HEK293 (cell line): Measurements from ENCODE around the gene SMURF1.
"Not testable (repeated sequence)": the region's sequence is repeated elsewhere in the genome, so short reads cannot be mapped to it uniquely, and the experiment has no call there.

ENCODE experiments used
- CTCF ChIA-PET: fragments of 350-600 bp; formaldehyde crosslinking; extraction: SDS; loops from one replicate; lab custom pipeline; 2021; ENCODE audit warnings: antibody characterized with exemption; lab: Yijun Ruan, JAX
- POLR2A ChIA-PET: fragments of 300-600 bp; formaldehyde crosslinking; extraction: SDS; loops from one replicate; lab custom pipeline; 2020; ENCODE audit warnings: antibody characterized with exemption, inconsistent platforms; lab: Yijun Ruan, JAX
- H3K27ac ChIP-seq: fragments of 200-500 bp; sonication (Bioruptor generic); 2 replicates; pipeline ENCODE4 v1.5.1; 2014; ENCODE audit warnings: low read depth, low read length, control low read depth, inconsistent platforms; ENCODE audit errors: extremely low read depth
- H3K36me3 ChIP-seq, 2 experiments: fragments of 200-500 bp in 1 of 2; sonication (Bioruptor generic) in 1 of 2; 1 replicate in 1 of 2; 2 replicates in 1 of 2; pipeline ENCODE4 v1.5.1; 2014 to 2017; ENCODE audit warnings: inconsistent platforms in 2 of 2, low read length in 2 of 2; ENCODE audit not compliant: control insufficient read depth in 2 of 2, insufficient read depth in 1 of 2
- H3K4me1 ChIP-seq: fragments of 200-500 bp; sonication (Bioruptor generic); 2 replicates; pipeline ENCODE4 v1.5.1; 2014; ENCODE audit warnings: mild to moderate bottlenecking, low read length, inconsistent platforms; ENCODE audit not compliant: control insufficient read depth, insufficient read depth
- H3K4me3 ChIP-seq: 2 replicates; pipeline ENCODE4 v1.5.1; 2011; ENCODE audit warnings: low read depth, mild to moderate bottlenecking, control low read depth, low read length, moderate library complexity
- H3K9me3 ChIP-seq: fragments of 200-500 bp; sonication (Bioruptor generic); 2 replicates; pipeline ENCODE4 v1.5.1; 2014; ENCODE audit warnings: low read depth, low read length, inconsistent platforms; ENCODE audit not compliant: control insufficient read depth, insufficient read depth
- HOXA7 ChIP-seq: sonication (generic); formaldehyde crosslinking; IDR thresholded peaks from 2 replicates; pipeline ENCODE4 v1.8.1; 2022; ENCODE audit warnings: missing genetic modification reagents, borderline replicate concordance
- MZF1 ChIP-seq: fragments of 450-650 bp; formaldehyde crosslinking; IDR thresholded peaks from 2 replicates; pipeline ENCODE4 v1.5.1; 2017; ENCODE audit warnings: missing biosample characterization, missing genetic modification characterization, borderline replicate concordance
- PBX3 ChIP-seq: sonication (generic); formaldehyde crosslinking; IDR thresholded peaks from 2 replicates; pipeline ENCODE4 v1.8.1; 2022; ENCODE audit warnings: mild to moderate bottlenecking, moderate library complexity, missing genetic modification reagents
- WT1 ChIP-seq: fragments of 450-650 bp; formaldehyde crosslinking; IDR thresholded peaks from 2 replicates; pipeline ENCODE4 v1.5.1; 2016; ENCODE audit warnings: missing biosample characterization, missing genetic modification characterization
- ZBTB49 ChIP-seq: fragments of 450-650 bp; formaldehyde crosslinking; IDR thresholded peaks from 2 replicates; pipeline ENCODE4 v1.5.1; 2016; ENCODE audit warnings: missing biosample characterization, missing genetic modification characterization, low read depth
- ZNF121 ChIP-seq: fragments of 450-650 bp; formaldehyde crosslinking; IDR thresholded peaks from 2 replicates; pipeline ENCODE4 v1.5.1; 2016; ENCODE audit warnings: missing biosample characterization, missing genetic modification characterization
- ZNF146 ChIP-seq: fragments of 450-650 bp; formaldehyde crosslinking; IDR thresholded peaks from 2 replicates; pipeline ENCODE4 v1.5.1; 2016; ENCODE audit warnings: missing biosample characterization, missing genetic modification characterization
- ZNF148 ChIP-seq: fragments of 450-650 bp; formaldehyde crosslinking; IDR thresholded peaks from 2 replicates; pipeline ENCODE4 v1.5.0; 2017; ENCODE audit warnings: missing biosample characterization, missing genetic modification characterization, borderline replicate concordance
- ZNF175 ChIP-seq: fragments of 450-650 bp; formaldehyde crosslinking; IDR thresholded peaks from 2 replicates; pipeline ENCODE4 v1.5.1; 2016; ENCODE audit warnings: missing biosample characterization, missing genetic modification characterization
- ZNF211 ChIP-seq: fragments of 450-650 bp; formaldehyde crosslinking; IDR thresholded peaks from 2 replicates; pipeline ENCODE4 v1.5.1; 2016; ENCODE audit warnings: low read depth, missing biosample characterization, missing genetic modification characterization
- ZNF239 ChIP-seq: fragments of 450-650 bp; formaldehyde crosslinking; IDR thresholded peaks from 2 replicates; pipeline ENCODE4 v1.5.1; 2016; ENCODE audit warnings: missing biosample characterization, missing genetic modification characterization
- ZNF311 ChIP-seq: fragments of 450-650 bp; formaldehyde crosslinking; IDR thresholded peaks from 2 replicates; pipeline ENCODE4 v1.5.1; 2017; ENCODE audit warnings: missing biosample characterization, missing genetic modification characterization, borderline replicate concordance
- ZNF335 ChIP-seq: fragments of 450-650 bp; formaldehyde crosslinking; conservative IDR thresholded peaks from 2 replicates; pipeline ENCODE4 v1.5.1; 2016; ENCODE audit warnings: missing biosample characterization, missing genetic modification characterization
- ZNF350 ChIP-seq: fragments of 450-650 bp; formaldehyde crosslinking; IDR thresholded peaks from 2 replicates; pipeline ENCODE4 v1.5.0; 2017; ENCODE audit warnings: missing biosample characterization, mild to moderate bottlenecking, missing genetic modification characterization
- ZNF449 ChIP-seq: fragments of 450-650 bp; formaldehyde crosslinking; IDR thresholded peaks from 2 replicates; pipeline ENCODE4 v1.5.1; 2017; ENCODE audit warnings: missing biosample characterization, mild to moderate bottlenecking, missing genetic modification characterization, moderate library complexity
- ZNF530 ChIP-seq: fragments of 450-650 bp; formaldehyde crosslinking; IDR thresholded peaks from 2 replicates; pipeline ENCODE4 v1.5.1; 2016; ENCODE audit warnings: low read depth, missing biosample characterization, missing genetic modification characterization
- ZNF596 ChIP-seq: fragments of 450-650 bp; IDR thresholded peaks from 2 replicates; pipeline ENCODE4 v1.5.0; 2018; ENCODE audit warnings: missing biosample characterization, mild to moderate bottlenecking, missing genetic modification characterization, moderate library complexity
- ZNF791 ChIP-seq: fragments of 450-650 bp; formaldehyde crosslinking; IDR thresholded peaks from 2 replicates; pipeline ENCODE4 v1.5.1; 2016; ENCODE audit warnings: missing biosample characterization, missing genetic modification characterization
- TF ChIP-seq, protein P1 (sequence below): fragments of 450-650 bp; formaldehyde crosslinking; IDR thresholded peaks from 2 replicates; pipeline ENCODE4 v1.5.1; 2016; ENCODE audit warnings: missing biosample characterization, missing genetic modification characterization

SMURF1 gene

GRCh38 chr7:99104631-99105030 lies 39.3 kb downstream of the SMURF1 start:
- TF ChIP-seq ZNF175: no peak
- TF ChIP-seq MZF1 (tag by site-specific recombination): no peak
- TF ChIP-seq PBX3 (CRISPR knock-in tag): no peak
- ChIA-PET CTCF (no interaction called here), POLR2A (no interaction called here)
- Histone ChIP-seq H3K4me3 (no peak overlapping the region), H3K27ac (no peak overlapping the region), H3K9me3 (no peaks in the 10 kb centered on the region), H3K36me3 (no peaks in the 10 kb centered on the region), H3K4me1 (peaks cover 9% of the 10 kb centered on the region)

DNA sequence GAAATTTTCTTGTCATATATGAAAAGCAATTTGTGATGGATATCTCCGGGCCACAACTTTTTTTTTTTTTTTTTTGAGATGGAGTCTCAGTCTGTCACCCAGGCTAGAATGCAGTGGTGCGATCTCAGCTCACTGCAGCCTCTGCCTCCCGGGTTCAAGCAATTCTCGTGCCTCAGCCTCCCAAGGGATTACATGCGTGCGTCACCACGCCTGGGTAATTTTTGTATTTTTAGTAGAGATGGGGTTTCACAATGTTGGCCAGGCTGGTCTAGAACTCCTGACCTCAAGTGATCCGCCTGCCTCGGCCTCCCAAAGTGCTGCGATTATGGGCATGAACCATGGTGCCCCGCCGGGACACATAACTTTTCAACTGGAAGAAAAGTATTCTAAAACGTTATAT lies 40.1 kb downstream of the SMURF1 start:
- POLR2A ChIA-PET, H3K27ac ChIP-seq, H3K4me1 ChIP-seq, H3K36me3 ChIP-seq, H3K4me3 ChIP-seq, H3K9me3 ChIP-seq: not testable (repeated sequence)
- CTCF ChIA-PET: interaction anchor here (1.0 kb wide), 1 partner anchor 9 kb away, joined by 3 read pairs; no protein-coding TSS in a partner anchor

DNA sequence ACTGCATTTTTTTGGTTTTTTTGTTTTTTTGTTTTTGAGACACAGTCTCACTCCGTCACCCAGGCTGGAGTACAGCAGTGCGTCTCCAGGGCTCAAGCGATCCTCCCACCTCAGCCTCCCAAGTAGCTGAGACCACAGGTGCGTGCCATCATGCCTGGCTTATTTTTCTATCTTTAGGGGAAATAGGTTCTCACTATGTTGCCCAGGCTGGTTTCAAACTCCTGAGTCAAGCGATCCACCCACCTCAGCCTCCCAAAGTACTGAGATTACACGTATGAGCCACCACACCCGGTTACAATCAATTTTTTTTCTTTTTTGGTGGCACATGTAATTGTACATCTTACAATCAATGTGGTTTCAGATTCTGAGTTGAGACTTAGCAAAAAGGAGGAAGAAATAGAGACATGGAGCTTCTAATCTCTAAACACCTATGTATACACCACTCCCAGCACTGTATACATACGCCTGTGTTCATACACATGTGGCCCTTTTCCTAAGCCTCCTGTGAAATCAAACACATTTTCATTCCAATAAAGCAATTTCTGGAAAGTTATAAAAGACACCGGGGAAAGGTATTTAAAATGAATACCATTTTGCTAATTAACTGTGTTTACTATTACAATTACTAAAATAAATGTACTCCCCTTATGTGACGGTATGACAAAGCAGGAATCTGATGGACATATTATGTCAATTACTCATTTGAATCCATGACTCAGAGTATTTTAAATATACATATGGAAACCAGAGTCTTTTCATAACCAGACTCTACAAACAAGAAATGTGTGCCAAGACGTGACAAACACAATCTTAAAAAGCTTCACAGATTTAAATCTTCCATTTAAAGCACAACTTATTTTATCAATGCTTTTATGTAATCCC lies 40.9 kb downstream of the SMURF1 start:
- ChIA-PET CTCF (interaction anchor here (1.0 kb wide), 1 partner anchor 10 kb away, joined by 3 read pairs; no protein-coding TSS in a partner anchor), POLR2A (no interaction called here)
- Histone ChIP-seq H3K27ac (no peak overlapping the region), H3K4me1 (0 out of 2 replicates have a peak, but pooled peaks cover 2% of the 10 kb centered on the region), H3K4me3 (no peak overlapping the region), H3K9me3 (no peaks in the 10 kb centered on the region), H3K36me3 (no peaks in the 10 kb centered on the region)
- TF ChIP-seq HOXA7 (no peak), WT1 (0 out of 2 replicates have a peak, but pooled peaks have one; percentile 18)

GRCh38 chr7:99102361-99102760 lies 41.5 kb downstream of the SMURF1 start:
- no peak overlapping the region for H3K4me3 ChIP-seq
- CTCF ChIA-PET: no interaction called here
- H3K36me3 ChIP-seq: no peaks in the 10 kb centered on the region
- no peaks in the 10 kb centered on the region for H3K9me3 ChIP-seq
- H3K27ac ChIP-seq: no peak overlapping the region
- POLR2A ChIA-PET: no interaction called here
- H3K4me1 ChIP-seq: 0 out of 2 replicates have a peak, but pooled peaks cover under 1% of the 10 kb centered on the region
- TF ChIP-seq ZNF791 (tag by site-specific recombination) (no peak), ZNF449 (tag by site-specific recombination) (no peak), ZNF311 (tag by site-specific recombination) (no peak), ZNF239 (tag by site-specific recombination) (no peak), ZNF530 (tag by site-specific recombination) (no peak), ZNF596 (tag by site-specific recombination) (no peak), ZNF350 (tag by site-specific recombination) (no peak), ZNF148 (tag by site-specific recombination) (no peak), ZNF335 (tag by site-specific recombination) (no peak), ZNF121 (tag by site-specific recombination) (no peak), ZNF211 (tag by site-specific recombination) (no peak), ZBTB49 (no peak), ZNF146 (tag by site-specific recombination) (no peak)
- TF ChIP-seq, protein P1, sequence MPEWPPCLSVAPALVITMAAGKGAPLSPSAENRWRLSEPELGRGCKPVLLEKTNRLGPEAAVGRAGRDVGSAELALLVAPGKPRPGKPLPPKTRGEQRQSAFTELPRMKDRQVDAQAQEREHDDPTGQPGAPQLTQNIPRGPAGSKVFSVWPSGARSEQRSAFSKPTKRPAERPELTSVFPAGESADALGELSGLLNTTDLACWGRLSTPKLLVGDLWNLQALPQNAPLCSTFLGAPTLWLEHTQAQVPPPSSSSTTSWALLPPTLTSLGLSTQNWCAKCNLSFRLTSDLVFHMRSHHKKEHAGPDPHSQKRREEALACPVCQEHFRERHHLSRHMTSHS (tag by site-specific recombination): no peak
